ENCODE results near the gene GRM4. TPM values are rescaled to one million over a fixed set of nuclear protein-coding genes. Genes with fewer than 3 reads are reported as not detected.

The GRM4 gene
- total RNA-seq, 1 experiment from 2014 or later = 0.96 TPM

DNA sequence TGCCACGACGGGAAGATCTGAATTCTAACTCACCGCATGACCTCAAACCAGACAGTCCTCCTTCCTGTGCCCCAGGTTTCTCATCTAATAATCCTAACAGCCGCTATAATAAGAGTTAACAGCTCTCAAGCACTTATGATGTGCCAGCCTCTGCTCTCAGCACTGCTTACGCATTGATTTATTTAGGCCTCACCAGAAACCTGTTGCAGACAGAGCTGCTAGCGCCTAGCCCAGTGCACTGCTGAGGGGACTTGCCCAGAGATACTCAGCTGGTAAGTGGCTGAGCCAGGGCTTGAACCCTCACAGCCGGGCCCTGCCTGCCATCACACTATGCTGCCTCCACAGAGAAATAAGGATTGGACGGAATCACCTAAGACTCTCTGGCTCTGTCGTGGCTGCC, 37.7 kb downstream of the GRM4 start:
- no peak for DNase-seq (ENCODE audit: low spot score)

- DNase-seq (ENCODE audit: low spot score) = no peak
These were observed 39.0 kb downstream of the GRM4 start for GRCh38 chr6:34106900-34107299.

DNA sequence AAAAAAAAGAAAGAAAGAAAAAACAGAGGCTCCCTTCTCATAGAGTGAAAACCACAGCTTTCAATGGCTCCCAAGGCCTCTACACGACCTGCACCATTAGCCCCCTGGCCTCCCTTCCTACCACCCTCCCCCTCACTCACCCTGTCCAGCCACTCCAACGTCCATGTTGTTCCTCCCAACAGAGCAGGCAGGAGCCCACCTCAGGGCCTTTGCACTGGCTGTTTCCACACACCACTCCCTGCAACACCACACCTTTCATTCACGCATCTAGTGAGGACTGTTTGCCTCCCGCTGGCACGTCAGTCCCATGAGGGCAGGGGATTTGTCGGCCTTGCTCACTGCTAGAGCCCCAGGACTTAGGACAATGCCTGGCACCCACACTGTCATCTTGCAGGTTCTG, 39.5 kb downstream of the GRM4 start:
- no peak for DNase-seq (ENCODE audit: low spot score)

DNA sequence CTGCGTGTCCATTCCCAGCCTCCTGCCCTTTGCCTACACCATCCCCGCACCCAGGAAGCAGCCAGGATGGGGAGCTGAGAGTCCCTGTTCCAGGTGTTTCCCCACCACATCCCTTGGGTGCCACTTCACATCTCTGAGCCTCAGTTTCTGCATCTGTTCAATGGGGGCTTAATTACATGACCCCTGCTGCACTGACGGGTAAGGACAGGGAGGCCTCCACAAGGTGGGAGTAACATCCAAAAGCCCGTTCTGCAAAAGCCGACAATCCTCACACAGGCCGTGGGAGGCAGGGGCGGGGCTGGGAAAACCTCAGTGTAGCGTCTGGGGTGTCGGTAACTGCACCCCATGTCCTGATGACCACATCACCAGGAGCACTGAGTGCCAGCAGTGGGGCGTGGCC, 41.3 kb downstream of the GRM4 start:
- DNase-seq (ENCODE audit: low spot score) = no peak

- DNase-seq (ENCODE audit: low spot score) = no peak
These were observed 41.7 kb downstream of the GRM4 start for GRCh38 chr6:34104186-34104585.

DNA sequence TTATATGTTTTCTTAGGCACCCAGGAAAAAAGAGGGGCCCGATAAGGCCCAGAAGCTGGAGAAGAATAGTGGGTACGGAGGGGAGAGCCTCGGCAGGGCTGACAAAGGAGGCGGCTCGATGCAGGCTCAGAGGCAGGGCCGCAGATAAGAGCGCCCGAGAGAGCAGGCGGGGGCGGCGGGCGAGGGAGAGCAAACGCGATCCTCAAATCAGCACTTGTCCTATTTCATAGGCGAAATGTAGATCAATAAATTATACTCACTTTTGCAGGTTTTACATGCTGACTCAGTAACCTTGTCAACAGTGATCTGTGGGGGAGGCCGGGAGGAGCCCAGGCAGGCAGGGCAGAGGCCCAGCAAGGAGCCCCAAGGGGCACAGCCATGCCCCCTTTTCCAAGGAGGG, 42.6 kb downstream of the GRM4 start:
- DNase-seq (ENCODE audit: low spot score) = no peak

- no peak for DNase-seq (ENCODE audit: low spot score)
These were observed 43.2 kb downstream of the GRM4 start for GRCh38 chr6:34102696-34103095.

- DNase-seq (ENCODE audit: low spot score) = no peak
These were observed 43.7 kb downstream of the GRM4 start for GRCh38 chr6:34102099-34102656.

DNA sequence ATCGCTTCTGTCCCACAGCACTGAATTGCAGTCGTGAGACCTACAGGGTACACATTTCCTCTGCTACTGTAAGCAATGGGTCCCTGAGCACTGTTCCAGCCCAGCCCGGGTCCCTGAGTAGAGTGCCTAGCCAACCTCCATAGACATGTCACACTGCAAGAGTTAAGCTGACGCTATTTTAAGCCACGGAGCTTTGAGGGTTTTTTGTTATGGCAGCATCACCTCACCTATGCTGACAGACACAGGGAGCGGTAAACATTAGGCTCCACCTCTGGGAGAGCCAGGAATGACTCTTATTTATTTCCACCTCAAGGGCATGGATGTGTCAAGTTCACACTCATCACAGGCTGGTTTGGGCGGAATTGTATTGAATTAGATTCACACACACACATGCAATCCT, 45.1 kb downstream of the GRM4 start:
- DNase-seq (ENCODE audit: low spot score) = no peak

DNA sequence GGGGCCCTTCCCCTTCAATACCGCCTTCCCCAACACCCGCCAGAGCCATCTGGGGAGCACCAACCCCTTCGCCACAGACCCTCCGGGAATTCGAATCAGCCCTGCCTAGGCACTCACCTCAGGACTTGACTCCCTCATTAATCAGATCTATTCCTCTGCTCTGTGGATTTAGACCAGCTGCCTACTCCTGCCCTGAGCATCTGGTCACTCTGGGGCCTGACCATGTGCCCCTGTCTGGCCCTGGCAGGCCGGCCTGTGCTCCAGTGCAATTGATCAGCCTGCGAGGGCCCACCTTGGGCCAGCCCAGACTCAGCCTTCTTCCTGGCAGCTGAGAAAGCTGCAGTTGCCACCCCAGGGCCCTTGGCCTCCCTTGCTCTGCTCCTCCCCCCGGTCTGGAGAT, 46.0 kb downstream of the GRM4 start:
- no peak for DNase-seq (ENCODE audit: low spot score)

GRCh38 chr6:34098045-34098936, 47.6 kb downstream of the GRM4 start:
- no peak for DNase-seq (ENCODE audit: low spot score)

GRCh38 chr6:34096814-34097213, 49.1 kb downstream of the GRM4 start:
- no peak for DNase-seq (ENCODE audit: low spot score)

GRCh38 chr6:34096193-34096592, 49.7 kb downstream of the GRM4 start:
- DNase-seq (ENCODE audit: low spot score) = no peak

GRCh38 chr6:34095741-34096140, 50.1 kb downstream of the GRM4 start:
- no peak for DNase-seq (ENCODE audit: low spot score)

DNA sequence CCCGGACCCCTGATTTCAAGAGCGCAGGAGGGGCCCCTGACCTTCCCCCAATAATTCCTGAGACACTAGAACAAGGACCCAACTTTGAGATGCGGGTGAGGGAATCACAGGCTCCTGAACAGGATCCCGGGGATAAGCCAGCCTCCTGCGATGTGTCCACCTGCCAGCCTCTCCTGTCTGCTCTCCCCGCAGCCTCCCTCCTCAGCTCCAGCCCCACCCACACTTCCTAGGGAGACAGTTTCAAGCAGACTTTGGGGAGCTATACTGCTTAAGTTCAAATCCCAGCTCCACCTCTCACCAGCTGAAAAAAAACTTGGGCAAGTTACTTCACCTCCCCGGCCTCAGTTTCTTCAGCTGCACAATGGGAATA, 50.8 kb downstream of the GRM4 start:
- DNase-seq (ENCODE audit: low spot score) = no peak

GRCh38 chr6:34094474-34095135, 51.3 kb downstream of the GRM4 start:
- DNase-seq (ENCODE audit: low spot score) = no peak

DNA sequence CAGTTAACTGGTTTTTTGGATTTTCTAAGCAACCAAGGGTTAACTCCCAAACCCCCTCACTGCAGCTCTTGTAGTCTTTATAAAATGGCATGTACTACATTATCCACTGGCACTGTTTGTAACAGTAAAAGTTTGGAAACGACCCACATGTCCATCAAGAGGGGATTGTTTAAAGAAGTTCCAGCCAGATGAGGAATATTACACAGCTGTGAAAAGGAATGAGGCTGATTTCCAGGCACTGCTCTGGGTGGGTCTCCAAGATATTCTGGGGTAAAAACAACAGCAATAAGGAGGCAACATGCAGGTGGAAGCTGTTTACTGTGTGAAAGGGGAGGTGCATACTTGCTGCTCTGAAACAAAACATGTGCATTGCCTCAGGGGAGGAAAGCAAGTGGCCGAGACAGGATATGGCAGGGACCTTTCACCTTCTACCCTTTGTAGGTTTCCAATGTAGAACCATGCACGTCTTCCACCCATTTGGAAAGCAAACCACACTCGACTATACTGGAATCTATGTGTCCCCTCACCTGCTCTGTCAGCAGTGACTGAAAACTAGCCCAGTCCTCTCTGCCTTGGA, 51.9 kb downstream of the GRM4 start:
- DNase-seq (ENCODE audit: low spot score) = no peak

- no peak for DNase-seq (ENCODE audit: low spot score)
These were observed 52.7 kb downstream of the GRM4 start for GRCh38 chr6:34093206-34093605.

- DNase-seq (ENCODE audit: low spot score) = no peak
These were observed 53.3 kb downstream of the GRM4 start for GRCh38 chr6:34092631-34093030.

DNA sequence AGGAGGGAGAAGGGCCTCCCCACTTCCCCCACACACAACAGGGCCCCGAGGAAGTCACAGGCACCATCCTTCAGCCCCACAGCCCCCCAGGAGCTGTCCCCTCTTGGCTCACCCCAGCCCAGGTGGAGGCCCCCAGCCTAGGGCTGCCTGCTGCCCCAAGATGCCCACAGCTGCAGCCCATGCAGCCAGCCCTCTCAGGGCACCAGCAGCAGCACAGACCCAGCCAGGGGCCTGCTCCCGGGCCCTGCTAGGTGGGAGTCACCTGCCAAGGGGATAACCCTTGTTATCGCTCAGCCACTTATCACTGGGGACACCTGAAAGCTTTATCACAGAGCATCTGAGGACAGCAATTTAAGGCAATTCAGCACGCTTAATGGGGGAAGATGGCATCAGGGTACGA, 55.0 kb downstream of the GRM4 start:
- no peak for DNase-seq (ENCODE audit: low spot score)

GRCh38 chr6:34090529-34090928, 55.4 kb downstream of the GRM4 start:
- DNase-seq (ENCODE audit: low spot score) = no peak

DNA sequence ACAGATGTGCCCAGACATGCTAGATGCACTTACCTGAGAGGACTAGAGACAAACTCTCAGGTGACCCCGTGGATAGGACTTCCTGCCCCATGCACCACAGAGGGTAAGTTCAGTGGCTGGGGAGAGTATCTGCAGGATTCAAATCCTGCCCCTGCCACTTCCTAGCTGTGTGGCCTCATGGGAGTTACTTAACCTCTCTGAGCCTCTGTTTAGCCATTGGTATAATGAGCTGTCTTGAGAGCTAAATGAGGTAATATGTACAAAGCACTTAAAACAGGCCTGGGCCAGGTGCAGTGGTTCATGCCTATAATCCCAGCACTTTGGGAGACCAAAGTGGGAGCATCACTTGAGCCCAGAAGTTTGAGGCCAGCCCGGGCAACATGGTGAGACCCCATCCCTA, 59.3 kb downstream of the GRM4 start:
- no peak for DNase-seq (ENCODE audit: low spot score)

All from A172 (cell line).